Measurements from ENCODE around the gene LAMA4.

DNA sequence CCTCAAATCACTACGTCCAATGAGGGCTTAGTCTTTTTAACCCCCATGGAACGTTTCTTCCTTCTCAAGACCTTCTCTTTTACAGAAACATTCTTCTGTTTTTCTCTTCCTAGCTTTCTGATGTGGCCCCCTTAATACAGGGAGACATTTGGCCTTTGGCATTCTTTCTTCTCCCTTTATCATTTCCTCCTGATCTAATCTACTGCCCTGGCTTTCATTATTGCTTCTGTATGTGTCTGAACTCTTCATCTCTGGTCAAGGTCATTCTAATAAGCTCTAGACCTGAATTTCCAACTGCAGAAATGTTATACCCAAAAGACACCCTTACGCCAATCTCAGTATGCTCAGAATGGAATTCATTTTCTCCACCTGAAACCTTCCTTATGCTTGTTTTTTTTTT lies 18.4 kb upstream of the LAMA4 start:
- TF ChIP-seq, protein P1, sequence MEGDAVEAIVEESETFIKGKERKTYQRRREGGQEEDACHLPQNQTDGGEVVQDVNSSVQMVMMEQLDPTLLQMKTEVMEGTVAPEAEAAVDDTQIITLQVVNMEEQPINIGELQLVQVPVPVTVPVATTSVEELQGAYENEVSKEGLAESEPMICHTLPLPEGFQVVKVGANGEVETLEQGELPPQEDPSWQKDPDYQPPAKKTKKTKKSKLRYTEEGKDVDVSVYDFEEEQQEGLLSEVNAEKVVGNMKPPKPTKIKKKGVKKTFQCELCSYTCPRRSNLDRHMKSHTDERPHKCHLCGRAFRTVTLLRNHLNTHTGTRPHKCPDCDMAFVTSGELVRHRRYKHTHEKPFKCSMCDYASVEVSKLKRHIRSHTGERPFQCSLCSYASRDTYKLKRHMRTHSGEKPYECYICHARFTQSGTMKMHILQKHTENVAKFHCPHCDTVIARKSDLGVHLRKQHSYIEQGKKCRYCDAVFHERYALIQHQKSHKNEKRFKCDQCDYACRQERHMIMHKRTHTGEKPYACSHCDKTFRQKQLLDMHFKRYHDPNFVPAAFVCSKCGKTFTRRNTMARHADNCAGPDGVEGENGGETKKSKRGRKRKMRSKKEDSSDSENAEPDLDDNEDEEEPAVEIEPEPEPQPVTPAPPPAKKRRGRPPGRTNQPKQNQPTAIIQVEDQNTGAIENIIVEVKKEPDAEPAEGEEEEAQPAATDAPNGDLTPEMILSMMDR (IDR thresholded peaks at IDR 0.05), result no peak
- no peak for TF ChIP-seq POLR2A (IDR thresholded peaks at IDR 0.05; ENCODE audit: low read depth)
